GM18870 (cell line): Measurements from ENCODE around the gene SMARCD3.

ENCODE experiments used
- ATAC-seq: cut with Tn5 transposase; IDR thresholded peaks from one replicate; pipeline ENCODE4 v1.9.1; 2021; ENCODE audit warnings: moderate library complexity; ENCODE audit not compliant: unreplicated experiment

SMARCD3 gene

DNA sequence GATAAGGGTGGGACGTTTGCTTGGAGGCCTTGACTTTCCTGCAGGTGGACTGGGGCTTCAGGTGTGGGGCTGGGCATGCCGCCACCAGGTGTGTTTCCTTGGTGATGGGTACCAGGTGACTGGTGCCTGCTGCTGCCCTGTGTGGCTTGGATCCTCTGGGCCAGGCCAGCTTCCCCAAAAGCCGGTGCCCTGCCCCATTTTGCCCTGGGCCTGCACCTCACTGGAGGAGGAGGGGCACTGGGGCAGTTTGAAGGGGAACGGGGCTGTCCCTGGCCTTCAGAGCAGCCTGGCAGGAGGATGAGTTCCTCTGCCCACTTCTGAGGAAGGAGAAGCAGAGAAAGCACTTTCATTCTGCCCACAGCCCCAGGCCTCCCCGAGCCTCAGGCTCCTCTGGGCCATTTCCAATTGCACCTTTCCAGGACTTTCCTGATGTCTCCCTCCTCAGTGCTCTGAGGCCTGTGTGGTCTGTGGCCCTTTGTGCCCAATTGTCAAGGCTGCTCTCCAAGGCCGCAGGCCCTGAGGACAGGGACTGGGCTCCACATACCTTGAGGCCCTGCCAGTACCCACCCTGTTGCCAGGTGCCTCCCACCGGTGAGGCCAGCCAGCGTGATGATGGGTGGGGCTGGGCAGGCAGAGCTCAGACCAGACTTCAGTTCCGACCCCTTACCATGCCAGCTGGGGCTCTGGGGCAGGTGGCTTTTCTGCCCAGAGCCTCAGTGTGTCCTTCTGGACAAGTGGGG, 25.3 kb upstream of the SMARCD3 start:
- ATAC-seq: no peak

GRCh38 chr7:151272877-151273276, 24.4 kb upstream of the SMARCD3 start:
- no peak for ATAC-seq

GRCh38 chr7:151272405-151272804, 23.9 kb upstream of the SMARCD3 start:
- ATAC-seq: no peak

- ATAC-seq: no peak
Measured at GRCh38 chr7:151271699-151272355, 23.3 kb upstream of the SMARCD3 start.

- no peak for ATAC-seq
Measured at GRCh38 chr7:151269511-151269910, 21.0 kb upstream of the SMARCD3 start.

DNA sequence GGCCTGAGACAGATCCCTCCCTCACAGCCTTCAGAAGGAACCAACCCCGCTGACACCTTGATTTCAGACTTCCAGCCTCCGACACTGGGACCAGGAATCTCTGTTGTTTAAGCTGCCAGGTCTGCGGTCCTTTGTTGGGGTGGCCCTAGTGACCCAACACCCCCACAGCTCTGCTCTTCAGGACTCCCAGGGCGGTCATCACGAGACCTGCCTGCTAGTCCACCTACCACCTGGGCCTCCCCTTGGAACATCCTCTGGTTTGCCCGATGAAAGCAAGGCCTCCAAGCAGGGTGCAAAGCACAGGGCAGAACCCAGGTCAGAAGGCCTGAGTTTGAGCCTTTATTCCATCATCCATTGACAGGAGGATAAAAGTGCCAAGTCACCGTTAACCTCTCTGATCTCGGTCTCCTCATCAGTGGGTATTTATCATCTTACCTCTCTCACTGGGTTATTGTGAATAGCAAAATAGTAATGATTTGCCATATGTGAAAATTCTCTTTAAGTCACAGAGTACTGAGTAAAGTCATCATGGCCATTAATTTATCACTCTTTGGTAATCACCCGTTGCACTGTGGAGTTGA, 16.9 kb upstream of the SMARCD3 start:
- no peak for ATAC-seq

DNA sequence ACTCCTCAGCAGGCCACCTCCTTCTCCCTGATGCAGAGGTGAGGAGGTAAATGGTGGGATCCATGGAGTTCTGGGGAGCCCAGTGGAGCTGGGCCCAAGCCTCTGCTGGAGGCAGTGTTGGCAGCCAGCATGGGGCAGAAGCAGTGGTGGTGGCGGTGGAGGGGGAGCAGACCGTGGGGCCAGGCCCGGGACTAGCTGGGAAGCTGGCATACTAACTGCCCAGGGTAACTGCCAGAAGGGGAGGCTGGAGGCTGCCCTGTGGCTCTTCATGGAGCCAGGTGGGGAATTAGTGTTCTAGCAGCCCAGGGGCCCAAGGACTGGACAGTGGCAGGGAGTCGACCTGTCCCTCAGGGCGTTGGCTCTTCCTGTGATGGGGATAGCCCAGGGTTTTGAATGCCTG, 16.1 kb upstream of the SMARCD3 start:
- no peak for ATAC-seq

DNA sequence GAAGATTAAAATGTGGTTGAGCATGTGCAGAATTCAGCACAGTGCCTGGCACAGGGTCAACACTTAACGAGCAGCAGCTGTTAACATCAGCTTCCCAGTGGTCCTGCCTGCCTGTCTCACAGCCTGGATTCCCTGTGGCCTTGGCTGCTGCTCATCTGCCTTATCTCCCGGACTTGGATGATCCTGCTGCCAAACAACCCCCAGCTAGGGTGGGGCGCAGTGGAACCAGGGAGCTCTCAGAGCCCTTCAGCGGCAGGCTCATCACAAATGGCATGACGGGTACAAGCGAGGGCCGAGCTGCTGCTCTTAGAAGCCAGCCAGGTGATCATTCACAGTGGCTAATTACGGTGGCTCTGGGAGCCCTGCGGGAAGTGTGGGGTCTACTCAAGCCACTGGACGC, 13.0 kb upstream of the SMARCD3 start:
- no peak for ATAC-seq

DNA sequence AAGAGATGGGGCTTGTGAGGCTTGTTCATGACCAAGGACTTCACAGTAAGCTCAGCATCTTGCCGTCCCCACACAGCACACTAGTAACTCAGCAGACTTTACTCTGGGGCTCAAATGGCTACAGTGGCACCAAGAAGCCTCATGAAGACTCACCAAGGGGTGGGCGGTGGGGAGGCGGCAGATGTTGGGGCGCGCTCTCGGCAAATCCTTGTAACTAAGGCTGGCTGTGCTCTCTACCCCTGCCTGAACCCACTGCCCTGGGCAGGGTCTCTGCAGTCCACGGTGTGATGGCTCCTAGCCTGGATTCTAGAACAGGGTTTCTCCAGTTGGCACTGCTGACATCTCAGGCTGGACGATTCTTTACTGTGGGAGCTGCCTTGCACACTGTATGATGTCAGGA, 12.4 kb upstream of the SMARCD3 start:
- ATAC-seq: no peak

- ATAC-seq: no peak
Measured at GRCh38 chr7:151260471-151260870, 12.0 kb upstream of the SMARCD3 start.

GRCh38 chr7:151257990-151258389, 9.5 kb upstream of the SMARCD3 start:
- no peak for ATAC-seq

- no peak for ATAC-seq
Measured at GRCh38 chr7:151256410-151257045, 8.0 kb upstream of the SMARCD3 start.

DNA sequence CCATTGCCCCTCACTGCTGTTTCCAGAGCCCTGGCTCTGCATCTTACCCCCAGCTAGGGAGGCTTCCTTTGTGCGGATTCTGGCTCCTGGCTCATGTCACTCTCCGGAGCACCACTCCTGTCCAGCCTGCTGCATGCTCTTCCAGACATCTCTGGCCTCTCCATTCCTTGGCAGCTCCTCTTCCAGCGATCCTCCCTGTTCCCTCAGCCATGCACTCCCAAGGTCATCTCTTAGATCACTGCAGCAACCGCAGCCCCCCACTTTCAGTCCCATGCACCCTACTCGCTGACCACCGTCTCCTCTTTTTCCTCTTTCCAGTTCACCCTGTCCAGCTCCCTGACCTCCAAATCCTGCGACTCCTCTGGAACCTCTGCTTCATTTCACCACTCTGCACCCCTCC, 6.9 kb upstream of the SMARCD3 start:
- ATAC-seq: no peak

- ATAC-seq: no peak
Measured at GRCh38 chr7:151254851-151255250, 6.4 kb upstream of the SMARCD3 start.

DNA sequence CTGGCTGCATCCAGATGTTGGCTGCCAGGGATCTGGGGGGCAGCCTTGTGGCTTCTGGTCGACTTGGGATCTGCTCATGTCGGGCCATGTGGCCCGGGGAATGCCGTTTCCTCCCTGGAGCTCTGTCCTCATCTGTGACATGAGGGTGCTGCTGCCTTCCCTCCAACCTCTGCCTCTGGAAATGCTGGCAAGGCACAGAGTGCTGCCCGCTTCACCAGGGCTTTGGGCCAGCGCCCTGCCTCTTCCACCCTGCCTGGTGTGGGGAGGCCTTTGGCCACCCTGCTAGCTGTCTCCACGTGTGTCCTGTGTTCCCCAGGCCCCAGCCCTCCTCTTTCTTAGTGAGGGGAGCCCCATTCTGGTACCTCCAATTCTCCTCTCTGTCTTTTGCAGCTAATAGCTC, 5.8 kb upstream of the SMARCD3 start:
- ATAC-seq: no peak

GRCh38 chr7:151252961-151253711, 4.6 kb upstream of the SMARCD3 start:
- ATAC-seq: no peak

DNA sequence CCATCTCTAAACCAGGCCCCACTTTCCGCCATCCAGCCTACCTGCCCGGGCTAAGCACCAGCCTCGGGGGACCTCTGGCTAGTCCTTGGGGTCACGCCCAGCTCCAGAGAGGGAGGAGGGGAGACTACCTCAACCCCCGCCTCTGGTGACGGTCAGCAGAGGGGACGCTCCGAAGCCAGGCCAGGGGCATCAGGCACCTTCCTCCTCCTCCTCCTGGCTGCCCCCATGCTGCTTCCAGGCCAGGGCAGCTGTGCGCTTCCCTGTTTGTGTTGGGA, 4.0 kb upstream of the SMARCD3 start:
- no peak for ATAC-seq

DNA sequence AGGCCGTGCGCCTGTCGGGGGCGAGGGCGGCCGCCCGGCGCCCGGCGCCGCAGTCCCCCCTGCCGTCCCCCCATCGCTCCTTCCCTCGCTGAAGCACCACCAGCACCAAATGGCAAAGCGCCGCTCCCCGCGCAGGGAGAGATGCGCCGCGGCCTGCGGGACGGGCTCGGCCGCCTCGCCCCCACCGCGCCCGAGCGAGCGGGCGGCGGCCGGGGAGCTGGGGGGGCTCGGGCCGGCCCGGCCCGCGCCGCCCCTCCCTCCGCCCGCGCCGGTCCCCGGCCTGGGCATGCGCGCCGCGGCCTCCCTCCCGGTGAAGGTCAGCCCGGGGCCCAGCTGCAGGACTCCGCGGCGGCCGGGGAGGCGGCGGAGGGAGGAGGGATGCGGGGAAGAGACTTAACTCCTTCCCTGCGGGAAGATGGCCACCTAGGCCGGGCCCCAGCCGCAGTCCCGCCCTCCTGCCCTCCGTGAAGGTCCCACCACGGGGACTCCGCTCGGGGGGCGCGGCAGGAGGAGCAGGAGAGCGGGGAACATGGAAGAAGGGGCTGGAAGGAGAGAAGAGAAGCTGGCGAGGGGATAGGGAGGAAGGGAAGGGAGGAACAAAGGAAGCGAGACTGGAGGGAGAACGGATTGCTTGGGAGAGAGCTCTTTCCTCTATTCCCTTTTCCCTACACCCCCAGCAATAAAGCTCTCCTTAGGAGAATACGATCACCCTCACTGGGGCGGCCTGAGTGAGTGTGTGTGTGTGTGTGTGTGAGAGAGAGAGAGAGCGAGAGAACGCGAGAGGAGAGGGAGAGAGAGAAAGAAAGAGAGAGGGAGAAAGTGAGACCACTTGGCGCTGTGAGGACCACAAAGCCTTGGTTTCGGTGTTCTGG, 3.4 kb upstream of the SMARCD3 start:
- no peak for ATAC-seq

DNA sequence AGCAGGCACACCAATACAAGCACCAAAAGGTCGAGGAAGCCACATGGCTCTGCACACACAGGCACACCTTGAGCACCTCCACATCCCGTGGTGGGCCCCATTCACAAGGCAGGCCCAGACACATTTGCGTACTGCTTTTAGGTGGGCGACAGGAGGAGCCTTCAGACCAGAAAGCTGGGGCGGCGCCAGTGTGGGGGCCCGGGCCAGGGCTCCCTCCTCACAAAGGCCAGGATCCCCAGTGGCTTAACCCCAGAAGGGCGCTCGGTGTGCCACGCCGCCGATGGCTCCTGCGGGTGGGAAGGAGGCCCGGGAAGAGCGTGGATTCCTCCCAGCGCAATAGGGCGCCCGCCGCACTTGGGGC, 2.8 kb upstream of the SMARCD3 start:
- ATAC-seq: no peak
